HG02943 (cell line): ENCODE results near the gene POC1B.
A peak's percentile ranks its signal among the peaks of the same experiment; 100 is the strongest.

Experiments
- ATAC-seq: cut with Tn5 transposase; IDR thresholded peaks from one replicate; pipeline ENCODE4 v1.9.1; 2021; ENCODE audit warnings: mild to moderate bottlenecking, low read depth, moderate library complexity; ENCODE audit not compliant: unreplicated experiment

The POC1B gene

GRCh38 chr12:89499857-89500256 lies 26.0 kb downstream of the POC1B start:
- ATAC-seq, result no peak

- no peak for ATAC-seq
These were observed 28.4 kb downstream of the POC1B start for GRCh38 chr12:89497467-89497866.

DNA sequence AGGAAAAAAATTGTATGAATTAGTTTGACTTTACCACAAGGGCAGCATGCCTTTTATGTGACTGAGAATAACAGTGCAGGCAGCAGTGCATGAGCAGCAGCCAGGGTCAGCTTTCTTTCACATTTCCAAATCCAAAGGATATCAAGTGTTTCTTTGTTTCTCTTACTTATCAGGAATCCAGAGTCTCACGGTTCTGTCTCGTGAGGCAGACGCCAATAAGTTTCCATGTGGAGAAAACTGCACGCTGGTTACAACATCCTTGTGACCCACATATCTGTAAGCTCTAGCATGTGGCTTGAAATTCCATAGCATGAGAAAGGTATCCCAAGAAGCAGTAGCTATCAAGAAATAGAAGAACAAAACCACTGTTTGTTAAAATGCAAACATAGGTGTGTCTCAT lies 28.8 kb downstream of the POC1B start:
- no peak for ATAC-seq

DNA sequence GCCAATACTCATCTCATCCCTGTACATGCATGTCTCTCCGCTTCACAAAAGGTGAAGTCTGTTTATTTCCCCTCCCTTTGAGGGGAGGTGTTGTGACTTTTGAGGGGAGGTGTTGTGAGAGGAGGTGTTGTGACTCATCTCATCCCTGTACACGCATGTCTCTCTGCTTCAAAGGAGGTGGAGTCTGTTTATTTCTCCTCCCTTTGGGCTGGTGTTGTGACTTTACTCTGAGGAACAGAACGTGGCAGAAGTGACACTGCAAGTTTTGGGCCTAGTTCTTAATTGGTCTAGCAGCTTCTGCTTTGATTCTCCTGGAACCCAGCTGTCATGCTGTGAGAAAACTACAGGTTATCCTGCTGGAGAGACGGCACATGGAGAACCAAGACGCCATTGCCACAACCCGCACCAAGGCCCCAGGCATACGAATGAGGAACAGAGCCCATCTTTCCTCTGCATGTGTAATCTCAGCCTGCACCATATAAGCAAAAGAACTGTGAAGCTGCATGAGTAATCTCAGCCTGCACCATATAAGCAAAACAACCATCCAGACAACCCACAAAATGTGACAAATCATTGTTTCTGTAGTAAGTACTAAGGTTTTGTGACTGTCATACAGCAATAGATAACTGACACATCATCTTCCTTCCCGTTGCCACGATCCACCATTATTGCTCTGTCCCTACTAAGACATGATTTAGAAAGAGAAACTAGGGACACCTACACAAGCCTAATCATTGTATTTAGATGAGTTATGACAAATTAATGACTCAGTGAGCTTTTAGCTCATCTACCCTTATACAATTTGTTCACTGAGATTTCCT lies 31.2 kb downstream of the POC1B start:
- no peak for ATAC-seq

GRCh38 chr12:89493670-89494302 lies 32.1 kb downstream of the POC1B start:
- ATAC-seq, result no peak

DNA sequence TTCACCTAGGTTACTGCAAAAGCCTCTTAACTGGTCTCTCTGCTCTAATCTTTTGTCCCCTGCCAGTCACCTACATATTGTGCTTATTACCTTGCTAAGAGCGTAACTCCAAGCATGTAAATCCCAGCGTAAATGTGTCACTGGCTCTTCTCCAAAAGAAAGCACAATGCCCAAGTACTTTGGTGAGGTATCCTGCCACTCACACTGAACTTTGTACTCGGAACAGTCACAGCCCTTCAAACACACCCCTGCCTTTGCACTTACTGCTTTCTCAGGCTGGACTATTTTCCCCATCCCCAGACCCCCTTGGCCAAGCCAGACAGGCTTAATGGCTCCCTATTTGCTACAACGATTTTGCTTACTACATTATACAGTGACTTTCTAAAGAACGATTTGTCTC lies 33.0 kb downstream of the POC1B start:
- no peak for ATAC-seq

- no peak for ATAC-seq
These were observed 34.9 kb downstream of the POC1B start for GRCh38 chr12:89490922-89491321.

GRCh38 chr12:89486264-89486663 lies 39.6 kb downstream of the POC1B start:
- ATAC-seq, result no peak

- no peak for ATAC-seq
These were observed 41.4 kb downstream of the POC1B start for GRCh38 chr12:89484470-89484869.

- ATAC-seq, result no peak
These were observed 44.5 kb downstream of the POC1B start for GRCh38 chr12:89481213-89481914.

- ATAC-seq, result no peak
These were observed 45.9 kb downstream of the POC1B start for GRCh38 chr12:89479982-89480381.

- ATAC-seq, result no peak
These were observed 48.1 kb downstream of the POC1B start for GRCh38 chr12:89477633-89478279.

DNA sequence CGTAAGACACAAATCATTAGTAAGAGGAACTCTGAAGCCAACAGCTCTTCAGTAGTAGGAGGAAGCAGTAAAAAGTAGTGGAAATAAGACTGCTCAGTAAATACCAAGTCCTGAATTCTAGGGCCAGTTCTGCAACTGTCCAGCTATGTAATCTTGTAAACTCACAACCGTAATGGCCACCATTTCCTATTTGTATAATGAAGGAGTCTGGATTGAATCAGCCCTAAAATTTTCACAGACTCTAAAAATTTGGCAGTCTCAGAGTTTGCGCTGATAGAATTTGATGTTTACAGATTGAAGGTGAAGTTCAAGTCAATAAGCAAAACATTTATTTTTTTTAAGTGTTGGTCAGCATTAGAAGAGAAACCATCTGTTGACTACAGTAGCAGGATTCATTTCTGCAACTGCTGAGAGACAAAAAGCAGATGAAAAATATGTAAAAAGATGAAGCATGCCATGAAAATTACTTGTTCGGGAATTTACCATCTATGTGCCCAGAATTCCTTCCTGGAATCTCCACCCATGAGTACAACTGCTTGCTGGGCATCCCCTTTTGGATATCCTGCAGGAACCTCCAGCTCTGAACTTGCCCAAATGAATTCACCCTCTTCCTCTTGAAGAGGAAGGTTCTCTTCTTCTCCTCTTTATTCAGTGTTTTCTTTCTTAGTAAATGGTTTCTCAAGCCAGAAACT lies 48.8 kb downstream of the POC1B start:
- ATAC-seq, result no peak

GRCh38 chr12:89476232-89476631 lies 49.6 kb downstream of the POC1B start:
- ATAC-seq, result no peak

- no peak for ATAC-seq
These were observed 50.5 kb downstream of the POC1B start for GRCh38 chr12:89475203-89475990.

GRCh38 chr12:89474615-89475014 lies 51.2 kb downstream of the POC1B start:
- ATAC-seq, result no peak

DNA sequence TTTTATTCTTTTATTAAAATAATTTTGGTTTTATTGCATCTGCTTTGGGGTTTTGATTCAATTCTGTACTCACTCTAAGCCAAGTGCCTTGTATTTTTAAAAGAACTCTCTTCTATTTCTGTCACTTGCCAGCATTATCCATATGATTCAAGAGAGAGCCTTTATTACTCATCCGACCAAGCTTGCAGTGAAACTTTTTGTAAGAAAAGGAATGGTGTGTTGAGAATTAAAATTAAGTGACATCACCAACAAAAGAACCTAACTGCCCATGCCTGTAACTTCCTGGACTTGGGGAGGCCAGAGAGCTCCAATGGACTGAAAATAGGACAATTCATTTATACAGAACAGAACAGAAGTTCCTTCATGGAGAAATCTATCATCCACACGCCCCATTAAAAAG lies 53.3 kb downstream of the POC1B start:
- no peak for ATAC-seq

- no peak for ATAC-seq
These were observed 54.9 kb downstream of the POC1B start for GRCh38 chr12:89470741-89471509.

GRCh38 chr12:89469361-89469760 lies 56.5 kb downstream of the POC1B start:
- peak; percentile 39 for ATAC-seq
